Choroid plexus epithelial cell (primary cell): ENCODE results near the gene EWSR1.

Experiments
- DNase-seq: peaks from one replicate; pipeline ENCODE4 v3.0.0-alpha.2; 2010; ENCODE audit warnings: low read depth
- H3K4me3 ChIP-seq: 2 replicates; pipeline ENCODE4 v1.5.1; 2011; ENCODE audit warnings: low read depth, mild to moderate bottlenecking, control low read depth, low read length, moderate library complexity
- TF ChIP-seq, protein P1 (sequence below): conservative IDR thresholded peaks from 2 replicates; pipeline ENCODE4 v1.5.1; 2011; ENCODE audit warnings: low read depth, mild to moderate bottlenecking, control low read depth, inconsistent platforms, low read length, moderate library complexity

EWSR1 gene

DNA sequence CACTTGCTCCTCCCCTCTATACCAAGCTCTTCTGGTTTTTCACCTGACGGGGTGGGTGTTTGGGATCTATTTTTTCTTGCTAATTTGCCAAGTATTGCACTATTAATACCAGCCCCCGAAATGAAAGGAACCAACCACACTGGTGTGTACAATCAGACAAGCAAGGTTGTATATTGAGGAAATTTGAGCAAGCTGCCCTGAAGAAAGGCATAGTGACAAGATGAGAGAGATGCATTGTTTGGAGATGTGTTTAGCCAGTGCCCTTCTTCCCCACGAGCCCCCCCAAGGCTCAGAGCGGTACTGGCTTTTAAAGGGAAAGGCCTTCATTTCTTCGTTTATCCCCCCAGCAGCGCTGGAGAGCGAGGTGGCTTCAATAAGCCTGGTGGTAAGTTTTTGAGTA lies 23.1 kb downstream of the EWSR1 start:
- TF ChIP-seq, protein P1, sequence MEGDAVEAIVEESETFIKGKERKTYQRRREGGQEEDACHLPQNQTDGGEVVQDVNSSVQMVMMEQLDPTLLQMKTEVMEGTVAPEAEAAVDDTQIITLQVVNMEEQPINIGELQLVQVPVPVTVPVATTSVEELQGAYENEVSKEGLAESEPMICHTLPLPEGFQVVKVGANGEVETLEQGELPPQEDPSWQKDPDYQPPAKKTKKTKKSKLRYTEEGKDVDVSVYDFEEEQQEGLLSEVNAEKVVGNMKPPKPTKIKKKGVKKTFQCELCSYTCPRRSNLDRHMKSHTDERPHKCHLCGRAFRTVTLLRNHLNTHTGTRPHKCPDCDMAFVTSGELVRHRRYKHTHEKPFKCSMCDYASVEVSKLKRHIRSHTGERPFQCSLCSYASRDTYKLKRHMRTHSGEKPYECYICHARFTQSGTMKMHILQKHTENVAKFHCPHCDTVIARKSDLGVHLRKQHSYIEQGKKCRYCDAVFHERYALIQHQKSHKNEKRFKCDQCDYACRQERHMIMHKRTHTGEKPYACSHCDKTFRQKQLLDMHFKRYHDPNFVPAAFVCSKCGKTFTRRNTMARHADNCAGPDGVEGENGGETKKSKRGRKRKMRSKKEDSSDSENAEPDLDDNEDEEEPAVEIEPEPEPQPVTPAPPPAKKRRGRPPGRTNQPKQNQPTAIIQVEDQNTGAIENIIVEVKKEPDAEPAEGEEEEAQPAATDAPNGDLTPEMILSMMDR = peak; percentile 7

GRCh38 chr22:29292379-29292778 lies 24.3 kb downstream of the EWSR1 start:
- no peak overlapping the region for H3K4me3 ChIP-seq
- TF ChIP-seq, protein P1 = no peak
- DNase-seq = no peak

More for the DNA sequence above, 23.1 kb downstream of the EWSR1 start:
- DNase-seq = no peak
- no peak overlapping the region for H3K4me3 ChIP-seq

- no peak overlapping the region for H3K4me3 ChIP-seq
- no peak for DNase-seq
- TF ChIP-seq, protein P1 = no peak
These were observed 30.6 kb downstream of the EWSR1 start for GRCh38 chr22:29298641-29299040.

DNA sequence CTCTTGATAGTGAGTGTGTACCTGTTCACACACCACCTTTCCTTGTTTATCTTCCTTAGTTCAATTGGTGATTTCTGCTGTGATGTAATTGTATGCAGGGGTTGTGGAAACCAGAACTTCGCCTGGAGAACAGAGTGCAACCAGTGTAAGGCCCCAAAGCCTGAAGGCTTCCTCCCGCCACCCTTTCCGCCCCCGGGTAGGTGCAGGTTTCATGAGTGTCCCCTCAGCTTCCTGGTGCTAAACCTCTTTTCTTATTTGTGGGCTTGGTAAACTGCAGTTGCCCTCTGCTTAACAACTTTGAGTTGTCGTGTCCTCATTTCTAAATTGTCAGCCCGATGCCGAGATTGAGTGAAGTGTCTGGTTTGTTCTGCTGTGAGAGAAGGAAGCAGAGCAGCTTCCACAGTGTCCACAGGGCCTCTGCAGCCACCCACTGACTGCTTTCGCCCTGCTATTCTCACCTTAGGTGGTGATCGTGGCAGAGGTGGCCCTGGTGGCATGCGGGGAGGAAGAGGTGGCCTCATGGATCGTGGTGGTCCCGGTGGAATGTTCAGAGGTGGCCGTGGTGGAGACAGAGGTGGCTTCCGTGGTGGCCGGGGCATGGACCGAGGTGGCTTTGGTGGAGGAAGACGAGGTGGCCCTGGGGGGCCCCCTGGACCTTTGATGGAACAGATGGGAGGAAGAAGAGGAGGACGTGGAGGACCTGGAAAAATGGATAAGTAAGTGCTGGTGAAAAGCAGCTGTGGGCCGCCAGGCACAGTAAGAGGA lies 31.2 kb downstream of the EWSR1 start:
- TF ChIP-seq, protein P1 = no peak
- no peak for DNase-seq
- H3K4me3 ChIP-seq = no peak overlapping the region

DNA sequence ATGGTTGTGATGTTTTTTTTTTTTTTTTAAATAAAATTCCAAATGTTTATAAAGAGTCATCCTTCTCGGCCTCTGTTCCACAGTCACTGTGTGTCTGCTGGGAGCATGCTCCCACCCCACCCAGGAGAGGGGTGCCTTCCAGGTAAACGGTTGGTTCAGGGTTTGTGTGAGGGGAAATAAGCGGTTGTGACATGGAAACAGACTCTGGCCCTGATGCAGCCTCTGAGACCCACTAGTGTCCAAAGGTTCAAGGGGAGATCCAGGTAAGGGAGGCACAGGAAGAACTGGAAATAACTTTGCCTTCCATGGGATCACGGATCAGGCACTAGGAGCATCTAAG lies 32.4 kb downstream of the EWSR1 start:
- H3K4me3 ChIP-seq = no peak overlapping the region
- TF ChIP-seq, protein P1 = no peak
- no peak for DNase-seq

- no peak for DNase-seq
- H3K4me3 ChIP-seq = no peak overlapping the region
- TF ChIP-seq, protein P1 = no peak
These were observed 32.9 kb downstream of the EWSR1 start for GRCh38 chr22:29300807-29301601.
